ENCODE data around the gene TTC6. TPM values are rescaled to one million over a fixed set of nuclear protein-coding genes. Genes with fewer than 3 reads are reported as not detected.

Gene TTC6
- polyA plus RNA-seq, 4 donors: 0.12 to 0.66 (median 0.32) TPM

GRCh38 chr14:37595809-37596621, 586 bp downstream of the TTC6 start:
- DNase-seq (ENCODE audit: low read depth in 4 of 4, low spot score in 3 of 4): no peak

DNA sequence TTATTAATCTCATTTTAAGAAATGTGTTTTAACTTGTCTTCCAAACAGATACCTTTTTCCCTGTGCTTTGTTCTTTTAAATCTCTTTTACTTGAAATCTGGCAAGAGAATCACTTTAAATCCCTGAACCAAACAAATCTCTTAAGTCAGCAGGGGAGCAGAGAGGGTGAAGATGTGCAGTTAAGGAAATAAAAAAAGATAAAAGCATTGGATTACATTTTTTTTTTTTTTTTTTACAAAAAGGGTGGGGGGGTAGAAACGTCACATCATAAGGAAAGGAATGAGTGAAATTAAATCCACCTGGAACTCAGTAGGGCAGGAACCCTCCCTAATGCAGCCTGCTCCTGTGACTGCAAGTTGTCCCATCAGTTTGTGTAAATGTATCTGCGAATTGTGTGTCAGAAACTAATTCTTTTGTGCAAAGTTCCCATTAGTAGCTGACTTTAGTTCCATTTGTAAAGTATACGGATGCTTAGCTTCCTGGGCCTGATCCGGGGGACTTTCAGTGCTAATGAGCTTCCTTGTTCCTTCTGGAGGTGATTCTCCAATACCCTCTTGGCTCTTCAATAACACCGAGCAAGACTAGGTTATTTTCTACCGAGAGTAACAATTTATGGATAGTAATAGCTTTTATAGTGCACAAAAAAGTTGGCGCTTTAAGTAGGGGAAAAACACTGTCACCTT, 1.5 kb downstream of the TTC6 start:
- DNase-seq (ENCODE audit: low read depth in 4 of 4, low spot score in 3 of 4): no peak

DNA sequence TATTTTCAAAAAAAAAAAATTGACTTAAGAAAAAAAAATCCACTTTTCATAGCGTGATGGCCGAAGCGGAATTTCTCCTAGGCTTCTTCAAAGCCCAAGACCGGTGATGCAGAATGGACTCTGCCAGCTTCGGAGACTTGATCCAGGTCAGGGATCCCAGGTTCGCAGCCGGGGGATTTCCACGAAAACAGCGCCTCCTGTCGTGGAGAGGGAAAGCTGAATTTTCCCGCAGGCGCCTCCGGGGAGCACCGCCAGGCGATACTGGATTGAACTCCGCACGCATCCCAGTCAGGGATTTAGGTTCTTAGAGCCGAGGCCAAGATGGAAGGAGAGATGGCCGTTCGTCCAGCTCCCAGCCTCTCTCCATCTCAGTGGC, 2.1 kb downstream of the TTC6 start:
- no peak for DNase-seq (ENCODE audit: low read depth in 4 of 4, low spot score in 3 of 4)

GRCh38 chr14:37597914-37598746, 2.7 kb downstream of the TTC6 start:
- DNase-seq (ENCODE audit: low read depth in 4 of 4, low spot score in 3 of 4): no peak

GRCh38 chr14:37598747-37599506, 3.5 kb downstream of the TTC6 start:
- no peak for DNase-seq (ENCODE audit: low read depth in 4 of 4, low spot score in 3 of 4)

- DNase-seq (ENCODE audit: low read depth in 4 of 4, low spot score in 3 of 4): no peak
Observed at GRCh38 chr14:37599507-37600368, 4.3 kb downstream of the TTC6 start.

- no peak for DNase-seq (ENCODE audit: low read depth in 4 of 4, low spot score in 3 of 4)
Observed at GRCh38 chr14:37600880-37601741, 5.7 kb downstream of the TTC6 start.

DNA sequence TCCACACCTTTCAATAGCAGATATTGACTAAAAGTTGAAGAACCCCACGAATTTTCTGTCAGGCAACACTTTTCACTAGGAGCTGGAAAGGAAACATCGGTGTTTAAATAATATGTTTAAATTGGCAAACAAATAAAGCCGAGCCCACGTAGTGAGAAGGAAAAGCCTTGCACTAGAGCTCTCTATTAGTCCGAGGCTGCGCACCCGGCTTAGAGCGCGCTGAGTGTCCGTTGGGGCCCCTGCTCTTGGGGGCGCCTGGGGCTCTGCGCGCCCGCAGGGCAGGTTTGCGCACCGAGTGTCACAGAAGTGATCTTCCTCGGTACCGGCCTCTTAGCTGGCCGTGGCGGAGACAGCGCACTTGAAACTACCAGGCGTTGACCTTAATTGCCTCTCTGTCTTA, 6.4 kb downstream of the TTC6 start:
- DNase-seq (ENCODE audit: low read depth in 4 of 4, low spot score in 3 of 4): no peak

DNA sequence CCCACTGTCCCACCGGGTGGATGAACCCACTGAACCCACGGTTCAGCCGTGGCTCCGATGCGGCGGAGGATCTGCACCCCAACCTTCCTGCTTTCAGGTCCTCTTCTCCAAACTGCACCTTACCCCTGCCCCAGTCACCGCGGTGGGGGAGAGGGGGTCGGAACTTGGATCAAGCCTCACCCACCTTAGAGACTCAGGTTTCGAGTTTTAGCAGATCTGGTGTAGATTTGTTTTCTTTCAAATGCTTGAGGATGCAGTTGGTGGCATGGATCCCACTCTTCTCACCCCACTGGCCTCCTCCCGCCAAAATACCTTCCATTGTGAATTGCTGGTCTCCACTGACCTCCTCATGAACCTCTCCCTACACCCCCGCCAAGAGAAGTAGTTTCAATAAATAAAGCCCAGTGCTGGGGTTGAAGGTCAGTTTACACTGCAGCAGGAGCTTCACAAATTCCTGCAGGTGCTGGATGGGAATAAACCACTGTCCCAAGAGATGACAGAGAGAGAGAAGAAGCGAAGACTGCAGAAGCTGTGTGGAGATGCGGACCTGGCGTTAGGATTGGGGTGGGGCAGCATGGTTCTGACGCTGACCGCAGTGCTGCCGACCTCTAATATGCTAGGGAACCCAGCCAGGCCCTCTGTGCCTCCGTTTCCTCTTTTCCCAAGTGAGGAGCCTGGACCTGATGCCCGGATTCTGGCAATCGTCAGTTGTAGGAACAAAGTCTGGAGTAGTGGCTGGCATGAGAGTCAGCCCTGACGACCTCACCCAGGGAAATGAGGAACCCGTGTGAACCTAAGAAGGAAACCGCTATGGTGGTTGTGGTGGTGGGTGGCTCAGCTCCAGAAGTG, 7.4 kb downstream of the TTC6 start:
- DNase-seq (ENCODE audit: low read depth in 4 of 4, low spot score in 3 of 4): no peak

- DNase-seq (ENCODE audit: low read depth in 4 of 4, low spot score in 3 of 4): no peak
Observed at GRCh38 chr14:37603688-37604251, 8.3 kb downstream of the TTC6 start.

DNA sequence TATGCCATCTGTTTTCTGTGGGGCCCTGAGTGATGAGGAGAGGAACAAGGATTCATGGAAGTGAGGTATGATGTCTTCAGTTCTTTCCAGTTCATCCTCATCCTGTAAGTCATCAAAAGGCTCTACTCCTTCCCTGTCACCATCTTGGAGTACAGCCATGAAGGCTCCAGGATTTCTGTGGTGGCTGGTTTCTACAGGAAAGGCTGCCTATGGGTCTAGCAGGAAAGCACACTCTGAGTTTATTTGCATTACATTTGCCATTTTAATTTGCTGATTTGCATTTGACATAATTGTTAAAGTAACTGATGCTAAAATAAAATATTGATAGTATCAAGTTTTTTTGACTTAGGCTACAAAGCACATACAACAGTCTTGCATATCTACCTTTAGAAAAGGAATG, 11.2 kb downstream of the TTC6 start:
- no peak for DNase-seq (ENCODE audit: low read depth in 4 of 4, low spot score in 3 of 4)

- DNase-seq (ENCODE audit: low read depth in 4 of 4, low spot score in 3 of 4): no peak
Observed at GRCh38 chr14:37608649-37609048, 13.2 kb downstream of the TTC6 start.

GRCh38 chr14:37610945-37611523, 15.6 kb downstream of the TTC6 start:
- no peak for DNase-seq (ENCODE audit: low read depth in 4 of 4, low spot score in 3 of 4)

DNA sequence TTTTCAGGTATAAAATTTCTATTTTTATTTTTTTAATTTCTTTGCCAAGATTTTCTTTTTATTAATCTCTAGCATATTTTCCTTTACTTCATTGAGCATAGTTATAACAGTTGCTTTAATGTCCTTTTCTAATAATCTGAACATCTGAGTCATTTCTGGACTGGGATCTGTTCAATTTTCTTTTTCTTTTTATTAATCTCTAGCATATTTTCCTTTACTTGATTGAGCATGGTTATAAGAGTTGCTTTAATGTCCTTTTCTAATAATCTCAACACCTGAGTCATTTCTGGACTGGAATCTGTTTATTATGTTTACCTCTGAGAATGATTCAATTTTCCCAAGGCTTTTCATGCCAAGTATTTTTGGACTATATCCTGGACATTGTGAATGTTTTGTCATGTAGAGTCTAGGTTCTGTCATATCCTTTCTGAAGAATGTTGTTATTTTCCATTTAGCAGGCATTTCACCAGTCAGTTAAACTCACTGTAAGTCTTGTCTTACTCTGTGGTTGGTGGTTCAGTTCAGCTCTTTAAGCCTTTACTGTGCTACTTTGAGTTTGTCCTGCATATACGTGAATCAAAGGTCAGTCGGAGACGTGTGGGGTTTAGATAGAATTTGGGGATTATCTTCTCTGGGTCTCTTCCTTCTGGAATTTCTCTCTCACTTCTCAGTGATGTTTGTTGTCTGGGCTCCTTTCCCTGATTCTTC, 20.3 kb downstream of the TTC6 start:
- no peak for DNase-seq (ENCODE audit: low read depth in 4 of 4, low spot score in 3 of 4)

GRCh38 chr14:37616853-37617252, 21.4 kb downstream of the TTC6 start:
- DNase-seq (ENCODE audit: low read depth in 4 of 4, low spot score in 3 of 4): no peak

- no peak for DNase-seq (ENCODE audit: low read depth in 4 of 4, low spot score in 3 of 4)
Observed at GRCh38 chr14:37617864-37618365, 22.5 kb downstream of the TTC6 start.

Measured in right renal pelvis (tissue), 4 donors.